ENCODE measurements around the gene SNRK.

DNA sequence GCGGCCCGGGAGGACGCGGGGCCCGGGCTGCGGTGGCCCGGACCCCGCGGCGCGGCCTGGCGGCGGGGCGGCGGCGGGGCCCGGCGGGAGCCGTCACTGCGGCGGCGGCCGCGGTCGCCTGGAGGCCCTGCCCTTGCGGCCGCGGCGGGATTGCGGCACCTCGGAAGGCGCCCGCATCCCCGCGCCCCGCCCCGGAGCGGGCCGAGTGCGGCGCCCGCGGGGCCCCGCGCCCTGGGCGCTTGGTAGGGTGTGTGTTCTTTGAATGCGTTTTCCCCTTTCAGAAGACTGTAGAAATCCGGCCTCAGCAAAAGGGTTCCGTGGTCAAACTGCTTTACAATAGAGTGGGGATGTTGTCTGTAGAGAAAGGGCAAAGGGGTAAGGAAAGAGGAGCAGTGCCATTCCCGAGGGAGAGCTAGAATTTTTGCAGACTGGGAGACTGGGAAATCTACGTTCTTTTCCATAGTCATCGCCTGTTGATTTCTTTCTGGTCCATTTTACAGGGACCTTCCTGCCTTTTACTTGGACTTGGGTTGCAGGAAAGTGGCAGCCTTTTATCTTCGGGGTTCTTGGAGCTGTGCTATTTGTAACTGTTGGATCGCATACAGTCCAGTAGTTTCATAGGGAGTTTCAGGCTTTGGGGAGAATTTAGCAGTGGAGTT lies 630 bp downstream of the SNRK start:
- TF ChIP-seq, protein P1, sequence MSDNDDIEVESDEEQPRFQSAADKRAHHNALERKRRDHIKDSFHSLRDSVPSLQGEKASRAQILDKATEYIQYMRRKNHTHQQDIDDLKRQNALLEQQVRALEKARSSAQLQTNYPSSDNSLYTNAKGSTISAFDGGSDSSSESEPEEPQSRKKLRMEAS (IDR thresholded peaks at IDR 0.05), result no peak
- TF ChIP-seq ELF1 (IDR thresholded peaks at IDR 0.05; ENCODE audit: borderline replicate concordance, low read depth) (no peak), POLR2A (IDR thresholded peaks at IDR 0.05; ENCODE audit: borderline replicate concordance, extremely low read depth, insufficient read depth, insufficient read length) (no peak), POLR2AphosphoS5 (IDR thresholded peaks at IDR 0.05; ENCODE audit: low read depth, low read length) (no peak), ZFX (IDR thresholded peaks at IDR 0.05) (peak; percentile 63)

Measured in HCT116 (cell line).